GM21576 (cell line): ENCODE measurements around the gene RPH3AL.
"Not testable (repeated sequence)": the region's sequence is repeated elsewhere in the genome, so short reads cannot be mapped to it uniquely, and the experiment has no call there.

Source experiments
- ATAC-seq: cut with Tn5 transposase; IDR thresholded peaks from one replicate; pipeline ENCODE4 v1.9.1; 2021; ENCODE audit warnings: mild to moderate bottlenecking, moderate library complexity; ENCODE audit not compliant: unreplicated experiment

Gene RPH3AL

DNA sequence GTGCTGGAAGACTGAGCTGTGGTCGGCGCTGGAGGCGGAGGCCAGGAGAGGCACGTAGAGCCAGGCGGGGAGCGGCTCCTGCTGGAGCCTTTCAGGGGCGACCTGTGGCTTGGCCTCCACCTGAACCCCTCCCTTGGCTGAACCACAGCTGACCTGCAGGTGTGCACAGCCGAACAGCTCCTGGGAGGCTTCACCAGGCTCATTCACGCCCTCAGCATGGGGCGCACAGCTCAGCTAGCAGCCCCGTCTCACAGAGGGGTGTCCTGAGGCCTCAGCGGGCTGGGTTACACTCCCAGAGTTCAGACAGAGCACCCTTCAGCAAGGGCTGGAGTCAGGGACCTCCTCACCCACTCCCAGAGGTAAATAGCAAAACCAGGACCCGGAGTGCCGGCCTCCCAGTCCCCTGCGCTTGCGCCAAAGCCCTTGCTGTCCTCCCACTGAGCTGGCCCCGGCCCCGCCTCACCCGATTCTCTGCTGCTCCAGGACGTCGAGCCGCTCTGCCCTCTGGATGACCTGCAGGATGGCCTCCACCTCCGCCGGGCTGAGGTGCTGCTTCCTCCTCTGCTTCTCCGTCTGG lies 31.7 kb downstream of the RPH3AL start:
- no peak for ATAC-seq

DNA sequence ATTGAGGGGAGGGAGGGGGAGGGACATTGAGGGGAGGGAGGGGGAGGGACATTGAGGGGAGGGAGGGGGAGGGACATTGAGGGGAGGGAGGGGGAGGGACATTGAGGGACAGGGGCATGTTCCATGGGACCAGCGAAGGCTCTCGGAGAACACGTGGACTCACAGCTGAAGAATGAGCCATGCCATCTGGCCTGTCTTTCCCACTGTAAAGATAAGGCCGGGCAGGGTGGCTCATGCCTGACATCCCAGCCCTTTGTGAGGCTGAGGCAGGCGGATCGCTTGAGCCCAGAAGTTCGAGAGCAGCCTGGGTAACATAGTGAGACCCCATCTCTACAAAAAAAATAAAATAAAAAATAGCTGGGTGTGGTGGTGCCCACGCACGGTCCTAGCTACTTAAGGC lies 32.5 kb downstream of the RPH3AL start:
- no peak for ATAC-seq

DNA sequence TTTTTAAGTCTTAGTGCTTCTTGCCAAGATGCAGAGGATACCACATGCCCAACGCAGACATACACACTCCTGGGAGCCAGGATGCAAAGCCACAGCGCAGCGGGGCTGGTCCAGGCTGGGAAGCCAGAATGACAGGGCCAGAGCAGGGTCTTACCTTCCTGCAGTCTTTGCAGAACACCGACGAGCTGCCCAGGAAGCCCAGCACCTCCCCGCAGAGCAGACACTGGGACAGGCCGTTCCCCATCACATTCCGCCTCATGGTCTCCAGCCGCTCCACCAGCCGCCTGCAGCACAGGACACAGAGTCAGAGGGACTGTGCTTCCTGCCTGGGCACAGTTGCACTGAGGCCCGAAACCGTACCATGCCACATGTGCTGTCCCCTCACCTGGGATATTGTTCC lies 33.3 kb downstream of the RPH3AL start:
- ATAC-seq: no peak

- not testable (repeated sequence) for ATAC-seq
These were observed 35.5 kb downstream of the RPH3AL start for GRCh38 chr17:317070-317469.

- ATAC-seq: not testable (repeated sequence)
These were observed 37.2 kb downstream of the RPH3AL start for GRCh38 chr17:315399-315798.

DNA sequence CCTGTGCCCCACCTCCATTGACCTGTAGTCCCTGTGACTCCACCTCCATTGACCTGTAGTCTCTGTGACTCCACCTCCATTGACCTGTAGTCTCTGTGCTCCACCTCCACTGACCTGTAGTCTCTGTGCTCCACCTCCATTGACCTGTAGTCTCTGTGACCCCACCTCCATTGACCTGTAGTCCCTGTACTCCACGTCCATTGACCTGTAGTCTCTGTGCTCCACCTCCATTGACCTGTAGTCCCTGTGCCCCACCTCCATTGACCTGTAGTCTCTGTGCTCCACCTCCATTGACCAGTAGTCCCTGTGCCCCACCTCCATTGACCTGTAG lies 38.0 kb downstream of the RPH3AL start:
- not testable (repeated sequence) for ATAC-seq

GRCh38 chr17:313911-314613 lies 38.5 kb downstream of the RPH3AL start:
- no peak for ATAC-seq

- ATAC-seq: no peak
These were observed 39.4 kb downstream of the RPH3AL start for GRCh38 chr17:313231-313630.

DNA sequence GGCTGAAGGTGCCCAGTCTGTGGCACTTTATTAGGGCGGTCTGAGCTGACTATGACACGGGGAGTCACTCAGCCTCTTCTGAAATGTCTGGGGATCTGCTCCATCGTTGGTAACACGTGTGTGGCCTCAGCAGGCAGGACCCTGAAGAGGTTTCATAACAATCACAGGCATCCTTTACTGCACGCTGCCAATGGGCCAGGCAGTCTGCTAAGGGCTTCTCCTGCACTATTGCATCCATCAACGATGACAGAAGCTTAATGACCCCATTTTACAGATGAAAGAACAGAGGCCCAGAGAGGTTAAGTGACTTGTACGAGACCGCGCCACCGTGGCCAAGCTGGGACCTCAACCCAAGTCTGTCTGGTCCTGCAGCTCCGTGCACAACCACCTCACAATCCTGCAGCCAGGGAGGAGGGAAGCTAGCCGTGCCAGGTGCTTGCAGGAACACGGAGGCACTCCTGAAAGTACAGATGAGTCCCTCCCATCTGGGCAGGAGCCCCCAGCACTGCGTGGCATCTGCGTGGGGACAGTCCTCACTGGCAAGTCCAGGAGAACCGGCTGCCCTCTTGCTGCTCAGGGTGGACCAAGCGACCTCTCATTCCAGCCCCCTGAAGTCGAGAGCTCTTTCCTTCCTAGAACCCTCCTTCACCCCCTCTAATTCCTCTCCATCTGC lies 40.0 kb downstream of the RPH3AL start:
- ATAC-seq: no peak

- ATAC-seq: no peak
These were observed 41.4 kb downstream of the RPH3AL start for GRCh38 chr17:311119-311782.

DNA sequence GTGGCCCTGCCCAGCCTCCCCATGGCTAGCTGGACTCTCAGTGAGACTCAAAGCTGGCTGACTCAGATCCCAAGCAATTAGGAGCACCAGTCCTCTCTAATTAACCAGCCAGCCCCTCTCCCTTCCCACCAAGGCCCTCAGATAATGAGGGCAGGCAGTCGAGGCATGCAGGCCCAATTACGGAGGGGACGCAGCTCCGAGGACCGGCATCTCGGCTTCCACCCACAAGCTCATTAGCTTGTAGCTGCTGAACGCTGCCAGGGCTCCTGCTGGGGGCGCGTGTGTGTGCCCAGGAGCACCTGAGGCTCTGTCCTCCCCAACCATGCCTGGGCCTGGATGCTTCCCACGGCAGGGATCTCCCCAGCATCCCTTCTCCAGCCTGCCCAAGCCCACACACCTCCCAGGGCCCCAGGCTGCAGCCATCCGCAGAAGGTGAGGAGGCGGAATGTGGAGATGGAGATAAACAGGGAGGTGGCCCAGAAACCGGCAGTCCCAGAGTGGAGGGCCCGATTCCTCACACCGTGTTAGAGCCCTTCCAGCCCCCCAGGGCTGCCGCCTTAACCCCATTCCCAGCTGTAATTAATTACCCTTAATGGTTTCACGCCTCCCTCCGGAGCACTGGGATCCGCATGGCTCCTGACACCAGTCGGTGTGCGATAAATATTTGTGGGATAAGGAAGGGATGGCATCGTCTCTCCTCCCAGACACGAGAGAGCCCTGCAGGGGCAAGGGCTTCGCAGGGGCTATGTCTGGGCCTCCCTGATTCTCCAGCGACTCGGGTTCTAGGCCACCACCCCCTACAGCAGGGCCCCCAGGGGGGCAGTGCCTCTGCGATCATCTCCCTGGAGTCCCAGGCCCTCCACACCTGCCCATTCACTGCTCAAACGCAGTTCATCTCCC lies 42.2 kb downstream of the RPH3AL start:
- no peak for ATAC-seq

GRCh38 chr17:309361-309888 lies 43.2 kb downstream of the RPH3AL start:
- ATAC-seq: no peak

DNA sequence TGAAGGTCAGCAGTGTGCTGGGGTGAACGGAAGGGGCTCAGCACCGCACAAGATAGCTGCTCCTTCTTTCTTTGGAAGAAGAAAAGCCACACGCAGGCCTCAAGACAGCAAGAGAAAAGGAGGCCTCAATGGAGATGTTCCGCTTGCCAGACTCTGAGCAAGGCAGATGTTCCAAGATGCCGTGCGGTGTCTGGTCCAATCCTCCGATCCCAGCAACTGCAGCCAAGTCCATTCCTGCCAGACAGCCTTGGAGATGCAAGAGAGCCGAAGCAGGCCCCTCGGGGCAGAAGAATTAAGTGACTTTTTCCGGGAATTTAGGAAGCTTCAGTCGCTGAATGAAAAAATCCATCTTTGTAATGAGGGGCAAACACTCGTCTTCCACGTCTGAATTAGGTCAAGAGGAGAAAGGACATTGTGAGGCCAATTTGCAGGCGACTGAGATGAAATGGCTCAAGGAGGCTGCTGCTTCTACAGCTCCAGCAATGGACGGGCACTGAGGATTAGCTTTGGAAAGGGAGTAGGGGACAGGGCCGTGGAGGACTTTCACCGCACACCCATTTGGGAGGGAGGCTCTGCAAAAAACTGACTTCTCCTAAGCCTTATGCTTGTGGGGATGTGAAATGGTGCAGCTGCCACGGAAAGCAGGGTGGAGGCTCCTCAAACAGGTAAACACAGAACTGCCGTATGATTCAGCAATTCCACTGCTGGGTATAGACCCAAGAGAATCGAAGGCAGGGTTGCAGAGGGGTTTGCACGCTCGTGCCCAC lies 44.7 kb downstream of the RPH3AL start:
- ATAC-seq: no peak

DNA sequence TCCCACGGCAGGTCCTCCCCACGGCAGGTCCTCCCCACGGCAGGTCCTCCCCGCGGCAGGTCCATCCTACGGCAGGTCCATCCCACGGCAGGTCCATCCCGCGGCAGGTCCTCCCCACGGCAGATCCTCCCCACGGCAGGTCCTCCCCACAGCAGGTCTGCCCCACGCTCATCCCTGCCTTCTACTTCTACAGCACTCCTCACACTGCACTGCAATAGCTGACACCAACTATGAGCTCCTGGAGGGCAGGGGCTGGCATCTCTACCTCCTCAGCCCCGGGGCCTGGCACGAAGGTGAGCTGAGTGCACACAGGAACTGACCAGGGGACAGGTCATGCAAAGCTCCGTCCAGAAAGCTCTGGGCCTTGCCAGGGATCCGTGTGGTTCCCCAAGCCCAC lies 45.3 kb downstream of the RPH3AL start:
- ATAC-seq: no peak

- no peak for ATAC-seq
These were observed 45.9 kb downstream of the RPH3AL start for GRCh38 chr17:306536-307294.

DNA sequence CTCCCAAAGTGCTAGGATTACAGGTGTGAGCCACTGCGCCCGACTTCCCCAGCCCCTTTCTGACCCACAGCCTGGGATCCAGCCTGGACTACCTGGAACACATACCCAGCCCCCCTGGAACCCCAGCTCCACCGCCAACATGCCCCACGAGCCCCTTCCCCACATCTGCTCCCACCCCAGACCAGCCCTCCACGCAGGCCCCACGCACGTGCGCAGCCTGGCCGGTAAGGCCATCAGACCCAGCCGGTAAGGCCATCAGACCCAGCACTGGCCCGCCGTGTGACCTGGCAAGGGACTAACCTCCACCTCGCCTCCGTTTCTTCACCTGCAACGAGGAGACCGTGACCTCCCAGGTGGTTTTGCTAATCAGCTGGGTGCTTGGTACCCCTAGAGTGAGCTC lies 46.5 kb downstream of the RPH3AL start:
- no peak for ATAC-seq

DNA sequence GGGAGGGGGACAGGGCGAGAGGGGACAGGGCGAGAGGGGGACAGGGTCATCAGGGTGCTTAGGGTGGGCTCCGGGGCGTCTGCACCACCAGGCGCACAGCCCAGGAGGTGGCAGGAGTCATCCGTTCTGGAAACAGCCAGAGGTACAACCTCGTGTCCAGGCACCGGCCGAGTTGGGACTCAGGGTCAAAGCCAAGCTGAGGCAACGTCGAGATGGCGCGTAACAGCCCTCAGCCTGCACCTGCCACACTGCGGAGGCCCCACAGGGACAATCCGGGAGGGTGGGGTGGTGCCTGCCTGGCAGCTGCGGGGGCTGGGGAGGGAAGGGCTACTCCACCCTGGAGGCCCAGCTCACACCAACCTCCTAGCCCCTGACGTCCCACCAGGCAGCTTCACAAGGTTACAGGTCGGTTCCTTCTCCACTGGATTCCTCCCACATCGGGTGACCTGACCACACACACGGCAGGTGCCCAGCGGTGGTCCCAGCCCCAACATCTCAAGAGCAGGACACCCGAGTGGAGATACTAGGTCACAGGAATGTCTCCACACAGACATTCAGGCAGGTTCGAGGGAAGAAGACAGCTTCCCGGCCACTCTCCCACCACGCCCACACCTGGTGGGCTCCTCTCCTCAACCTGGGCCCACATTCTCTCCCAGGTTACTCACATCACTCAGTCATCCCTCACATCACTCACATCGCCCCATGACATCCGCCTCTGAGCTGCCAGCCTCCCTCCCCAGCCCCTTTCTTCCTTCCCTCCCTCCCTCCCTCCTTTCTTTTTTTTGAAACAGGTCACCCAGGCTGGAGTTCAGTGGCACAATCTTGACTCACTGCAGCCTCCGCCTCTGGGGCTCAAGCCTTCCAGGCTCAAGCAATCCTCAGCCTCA lies 47.3 kb downstream of the RPH3AL start:
- ATAC-seq: no peak

GRCh38 chr17:304461-304860 lies 48.1 kb downstream of the RPH3AL start:
- no peak for ATAC-seq
